UCSD-AML1 (cell line): ENCODE measurements around the gene RNF141.

Experiments
- DNase-seq: peaks from one replicate; lab custom pipeline; 2025; ENCODE audit not compliant: unreplicated experiment; lab: John Stamatoyannopoulos, UW

The RNF141 gene

DNA sequence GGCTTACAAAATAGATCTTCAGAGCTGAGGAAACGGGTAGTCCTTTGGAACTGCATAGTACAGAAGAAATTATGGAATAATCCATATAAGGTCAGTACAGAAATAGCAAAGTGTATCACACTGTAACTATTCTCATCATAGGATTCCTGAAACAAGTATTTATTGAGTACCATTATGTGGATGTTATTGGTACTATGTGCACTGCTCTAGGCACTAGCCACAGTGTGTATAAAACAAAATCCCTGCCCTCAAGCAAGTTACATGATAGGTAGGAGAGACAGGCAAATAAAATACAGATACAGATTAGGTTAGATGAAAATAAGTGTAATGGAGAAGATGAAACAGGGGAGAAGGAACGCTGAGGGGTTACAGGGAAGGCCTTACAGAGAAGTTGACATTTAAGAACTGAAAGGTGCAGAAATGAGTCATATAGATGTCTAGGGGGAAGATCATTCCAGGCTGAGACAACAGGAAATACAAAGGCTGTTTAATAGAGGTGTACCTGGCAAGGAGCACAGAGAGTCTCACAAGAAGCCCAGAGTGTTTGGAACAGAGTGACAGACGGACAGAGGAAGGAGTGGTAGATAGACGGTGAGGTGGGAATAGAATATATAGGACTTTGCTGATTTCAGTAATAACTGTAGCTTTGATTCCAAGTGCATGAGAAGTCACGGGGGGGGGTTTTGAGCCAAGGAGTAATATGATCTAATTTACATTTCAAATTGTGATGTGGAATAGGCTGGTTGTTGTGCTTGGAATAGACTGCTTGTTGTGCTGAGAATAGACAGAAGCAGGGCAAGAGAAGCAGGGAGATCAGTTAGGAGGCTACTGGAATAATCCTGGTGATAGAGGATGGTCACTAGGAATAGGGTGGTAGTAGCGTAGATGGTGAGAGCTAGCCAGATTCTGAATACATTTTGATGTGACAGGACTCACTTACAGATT lies 13.7 kb downstream of the RNF141 start:
- DNase-seq = no peak

DNA sequence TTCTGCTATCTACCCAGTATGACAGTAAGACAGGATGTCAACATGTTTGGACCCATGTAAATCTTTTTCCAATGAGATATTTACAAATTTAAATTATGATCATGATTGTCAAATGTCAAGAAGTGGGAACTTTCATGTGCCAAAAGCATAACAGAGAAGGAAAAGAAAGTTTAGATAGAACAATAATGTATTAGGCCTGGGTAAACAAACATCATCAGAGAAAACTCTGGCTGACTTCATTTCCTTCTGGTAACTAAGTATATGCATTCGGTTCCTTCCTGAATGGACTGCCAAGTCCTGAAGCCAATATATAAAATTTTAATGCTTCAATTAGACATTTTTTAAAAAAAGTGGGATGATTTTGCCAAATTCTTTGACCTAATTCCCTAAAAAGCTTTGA lies 16.5 kb downstream of the RNF141 start:
- no peak for DNase-seq

DNA sequence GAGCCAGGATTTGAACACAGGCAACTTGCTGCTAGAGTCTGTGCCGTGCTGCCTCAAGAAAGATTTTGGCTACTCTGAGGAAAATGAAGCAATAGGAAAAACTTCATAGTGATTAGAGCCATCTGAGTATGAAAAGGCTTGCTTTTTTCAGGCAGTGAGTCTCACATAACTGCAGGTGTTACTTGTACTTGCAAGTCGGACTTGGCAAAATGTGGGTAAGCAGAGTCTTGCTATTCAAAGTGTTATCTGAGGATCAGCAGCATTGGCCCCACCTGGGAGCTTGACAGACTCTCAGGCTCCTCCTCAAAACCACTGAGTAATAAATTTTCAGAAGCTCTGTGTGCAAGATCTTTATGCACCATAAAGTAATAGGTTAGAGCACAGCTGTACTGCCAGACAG lies 18.1 kb downstream of the RNF141 start:
- no peak for DNase-seq

DNA sequence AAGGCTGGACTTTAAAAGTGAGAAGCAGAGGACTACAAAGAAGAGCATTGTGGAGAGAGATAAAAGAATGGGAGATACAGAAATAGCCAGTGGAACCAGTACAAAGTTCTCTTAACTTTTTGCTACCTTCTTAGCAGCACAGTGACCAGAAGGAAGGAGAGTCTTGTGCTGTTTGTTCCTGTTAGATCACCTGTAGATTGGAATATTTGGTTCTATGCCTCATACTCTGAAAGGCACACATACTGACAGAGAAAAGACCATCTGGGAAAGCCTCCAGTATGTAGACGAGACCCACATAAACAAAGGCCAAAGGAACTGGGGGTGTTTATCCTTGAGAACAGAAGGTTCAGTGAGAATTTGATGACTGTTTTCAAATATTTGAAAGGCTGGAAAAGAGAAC lies 18.7 kb downstream of the RNF141 start:
- DNase-seq = no peak

DNA sequence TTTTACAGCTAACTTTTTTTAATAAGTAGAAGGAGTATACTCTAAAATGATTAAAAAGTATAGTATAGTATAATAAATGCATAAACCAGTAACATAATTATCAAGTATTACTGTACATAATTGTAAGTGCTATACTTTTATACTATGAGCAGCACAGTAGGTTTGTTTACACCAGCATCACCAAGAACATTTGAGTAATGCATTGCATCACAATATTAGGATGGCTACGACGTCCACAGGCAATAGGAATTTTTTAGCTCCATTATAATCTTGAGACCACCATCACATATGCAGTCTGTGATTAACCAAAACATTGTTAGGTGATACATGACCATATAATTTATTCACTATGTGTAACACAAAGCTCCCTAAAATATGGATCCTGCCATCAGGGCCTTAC lies 20.4 kb downstream of the RNF141 start:
- DNase-seq = no peak

DNA sequence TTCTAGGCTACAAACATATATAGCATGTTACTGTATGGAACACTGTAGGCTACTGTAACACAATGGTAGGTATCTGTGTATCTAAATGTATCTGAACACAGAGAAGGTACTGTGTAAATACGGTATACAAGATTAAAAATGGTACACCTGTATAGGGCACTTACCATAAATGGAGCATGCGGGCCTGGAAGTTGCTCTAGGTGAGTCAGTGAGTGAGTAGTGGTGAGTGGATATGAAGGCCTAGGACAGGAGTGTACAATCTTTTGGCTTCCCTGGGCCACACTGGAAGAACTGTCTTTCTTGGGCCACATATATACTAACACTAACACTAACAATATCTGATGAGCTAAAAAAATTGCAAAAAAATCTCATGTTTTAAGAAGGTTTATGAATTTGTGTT lies 21.4 kb downstream of the RNF141 start:
- no peak for DNase-seq

DNA sequence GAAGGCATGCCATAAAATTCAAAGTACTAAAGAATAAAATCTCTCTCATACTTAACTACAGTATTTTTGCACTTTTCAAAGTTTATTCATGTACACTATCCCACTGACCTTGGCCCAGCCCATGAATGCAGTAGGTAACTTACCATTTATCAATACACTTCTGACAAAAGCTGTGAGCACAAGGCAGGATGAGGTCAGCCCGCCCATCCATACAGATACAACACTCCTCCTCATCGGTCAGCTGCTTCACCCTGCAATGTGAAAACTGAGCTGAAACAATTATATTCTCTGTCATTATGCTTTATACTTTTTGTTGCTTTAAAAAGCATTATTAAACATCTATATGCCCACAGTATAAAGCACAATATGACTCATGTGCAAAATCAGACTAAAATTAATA lies 22.1 kb downstream of the RNF141 start:
- DNase-seq = no peak

DNA sequence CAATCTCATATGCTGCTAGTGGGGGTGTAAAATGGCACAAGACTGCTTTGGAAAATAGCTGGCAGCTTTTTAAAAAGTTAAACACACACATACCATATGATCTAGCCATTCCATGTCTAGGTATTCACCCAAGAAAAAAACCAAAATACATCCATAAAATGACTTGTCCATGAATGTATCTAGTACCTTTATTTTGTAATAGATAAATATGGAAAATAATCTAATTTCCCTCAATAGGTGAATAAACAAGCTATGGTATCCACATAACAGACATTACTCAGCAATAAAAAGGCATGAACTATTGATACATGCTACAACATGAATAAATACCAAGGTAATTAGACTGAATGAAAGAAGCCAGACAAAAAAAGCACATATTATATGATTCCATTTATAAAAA lies 22.9 kb downstream of the RNF141 start:
- no peak for DNase-seq

DNA sequence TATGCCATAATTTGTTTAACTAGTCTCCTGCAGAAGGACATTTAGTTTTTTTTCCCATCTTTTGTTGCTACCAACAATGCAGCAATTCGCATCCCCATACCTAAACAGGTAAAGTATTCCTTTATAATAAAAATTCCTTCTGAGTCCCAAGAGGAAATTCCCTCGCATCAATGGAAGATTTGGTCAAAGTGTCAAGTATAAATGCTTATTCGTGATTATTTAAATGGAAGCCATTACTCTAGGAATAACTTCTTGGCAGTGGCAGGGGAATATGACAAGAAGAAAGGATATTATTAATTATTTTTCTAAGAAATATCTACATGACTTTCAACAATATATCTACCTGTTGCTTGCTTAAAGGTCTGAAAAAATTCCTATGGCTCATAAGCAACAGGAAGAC lies 25.6 kb downstream of the RNF141 start:
- no peak for DNase-seq

DNA sequence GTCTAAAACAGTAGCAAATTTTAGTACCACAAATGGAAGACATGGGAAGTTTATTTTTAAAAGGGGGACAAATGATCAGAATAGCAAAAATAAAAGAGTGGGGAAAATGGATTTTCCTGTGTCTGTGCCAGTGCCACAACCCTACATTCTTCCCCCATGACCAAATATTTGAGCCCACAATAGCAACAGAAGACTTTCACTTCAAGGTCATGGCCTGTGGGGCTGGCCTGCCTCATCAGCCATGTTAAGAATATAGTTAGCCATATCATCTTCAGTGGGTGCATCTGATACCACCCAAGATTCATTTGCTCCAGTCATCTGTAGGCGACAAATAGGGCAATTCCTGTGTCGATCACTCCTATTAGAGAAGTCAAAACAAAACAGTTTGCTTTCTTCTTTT lies 26.3 kb downstream of the RNF141 start:
- no peak for DNase-seq

DNA sequence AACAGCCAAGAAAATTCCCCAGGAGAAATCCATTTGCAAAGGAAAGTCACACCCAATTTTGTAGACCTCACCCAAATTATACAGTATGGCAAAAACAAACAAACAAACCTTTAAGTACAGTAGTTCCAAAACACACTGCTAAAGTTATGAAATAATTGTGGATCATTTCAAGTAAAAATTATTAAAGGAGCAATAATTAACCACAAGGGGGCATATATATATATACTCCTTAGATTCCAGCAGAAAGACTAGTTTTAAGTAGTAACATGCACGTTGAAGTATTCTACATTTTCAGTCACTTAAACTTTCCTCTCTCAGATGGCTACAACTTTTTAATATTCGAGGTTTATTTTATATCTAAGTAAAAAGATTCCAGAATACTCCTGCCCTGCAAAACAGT lies 26.8 kb downstream of the RNF141 start:
- DNase-seq = no peak

DNA sequence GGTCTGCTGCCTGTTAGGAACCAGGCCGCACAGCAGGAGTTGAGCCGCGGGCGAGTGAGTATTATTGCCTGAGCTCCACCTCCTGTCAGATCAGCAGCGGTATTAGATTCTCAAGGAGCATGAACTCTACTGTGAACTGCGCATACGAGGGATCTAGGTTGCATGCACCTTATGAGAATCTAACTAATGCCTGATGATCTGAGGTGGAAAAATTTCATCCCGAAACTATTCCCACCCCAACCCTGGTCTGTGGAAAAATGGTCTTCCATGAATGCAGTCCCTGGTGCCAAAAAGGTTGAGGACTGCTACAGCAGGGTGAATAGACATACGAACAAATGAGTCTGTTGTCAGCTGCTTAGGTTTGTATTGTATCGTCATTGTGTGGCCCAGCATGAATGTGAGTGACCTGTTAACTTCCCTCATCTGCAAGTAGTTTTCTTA lies 29.8 kb downstream of the RNF141 start:
- DNase-seq = no peak

DNA sequence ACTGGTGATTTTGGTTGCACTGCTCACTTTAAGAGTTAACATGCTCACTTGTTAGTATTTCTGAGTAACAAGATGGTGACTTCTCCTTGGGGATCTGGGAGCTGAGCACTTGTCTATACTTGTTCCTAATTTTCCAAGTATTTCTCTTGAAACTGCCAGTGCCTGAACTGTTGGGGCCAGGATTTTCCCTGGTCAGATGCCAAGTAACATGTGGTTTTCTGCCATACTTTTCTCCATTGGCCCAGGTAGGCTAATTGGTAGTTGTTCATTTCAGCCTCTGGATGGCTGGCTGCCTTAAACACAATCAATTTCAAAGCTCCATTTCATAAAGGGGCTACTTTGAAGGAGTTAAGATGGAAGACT lies 35.0 kb downstream of the RNF141 start:
- DNase-seq = no peak

DNA sequence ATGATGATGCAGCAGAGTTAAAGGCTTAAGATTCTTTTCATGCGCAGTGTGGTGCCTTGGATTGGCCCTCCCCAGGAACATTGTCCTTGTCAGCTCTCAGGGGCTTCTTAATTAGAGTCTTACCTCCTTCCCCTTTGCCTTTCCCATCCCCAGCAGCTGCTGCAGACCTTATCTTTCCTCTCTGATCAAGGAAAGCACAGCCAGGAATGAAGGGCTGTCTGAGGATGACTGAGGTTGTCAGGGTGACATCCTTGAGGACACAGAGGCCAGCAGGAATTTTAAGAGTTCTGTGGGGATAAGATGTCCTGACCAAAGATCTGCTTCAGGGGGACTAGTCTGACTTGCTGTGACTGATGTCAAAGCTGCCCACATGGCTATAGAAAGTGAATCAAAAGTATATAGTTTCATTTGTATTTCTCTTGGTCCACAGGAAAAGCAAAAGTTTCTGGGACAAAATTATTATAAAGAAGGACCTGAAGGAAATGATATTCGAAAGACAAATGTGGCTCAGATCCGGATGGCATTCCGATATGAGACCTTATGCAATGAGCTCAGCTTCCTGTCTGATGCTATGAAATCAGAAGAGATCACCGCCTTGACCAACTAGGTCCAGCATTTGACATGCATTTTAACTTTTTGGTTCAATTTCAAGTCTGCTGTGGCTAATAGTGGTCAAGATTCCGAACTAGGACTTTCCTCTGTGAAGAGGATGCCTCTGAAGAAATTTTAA lies 35.5 kb downstream of the RNF141 start:
- DNase-seq = no peak

DNA sequence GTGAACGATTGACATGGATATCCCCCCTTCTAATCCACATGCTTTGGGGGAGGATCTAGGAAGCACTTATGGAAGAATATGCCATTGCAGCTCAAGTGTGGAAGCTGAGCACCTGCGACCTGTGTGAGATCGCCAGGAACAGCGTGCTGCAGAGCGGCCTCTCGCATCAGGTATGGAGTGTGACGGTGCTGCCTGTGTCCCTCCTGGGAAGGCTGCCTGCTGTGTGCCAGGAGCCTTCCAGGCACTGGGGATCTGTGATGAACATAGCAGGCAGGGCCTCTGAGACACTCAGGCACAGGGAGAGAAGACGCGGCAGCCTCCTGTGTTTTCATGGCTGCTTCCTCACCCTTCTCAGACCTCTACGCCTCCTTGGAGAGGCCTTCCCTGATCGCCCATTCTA lies 36.5 kb downstream of the RNF141 start:
- no peak for DNase-seq

DNA sequence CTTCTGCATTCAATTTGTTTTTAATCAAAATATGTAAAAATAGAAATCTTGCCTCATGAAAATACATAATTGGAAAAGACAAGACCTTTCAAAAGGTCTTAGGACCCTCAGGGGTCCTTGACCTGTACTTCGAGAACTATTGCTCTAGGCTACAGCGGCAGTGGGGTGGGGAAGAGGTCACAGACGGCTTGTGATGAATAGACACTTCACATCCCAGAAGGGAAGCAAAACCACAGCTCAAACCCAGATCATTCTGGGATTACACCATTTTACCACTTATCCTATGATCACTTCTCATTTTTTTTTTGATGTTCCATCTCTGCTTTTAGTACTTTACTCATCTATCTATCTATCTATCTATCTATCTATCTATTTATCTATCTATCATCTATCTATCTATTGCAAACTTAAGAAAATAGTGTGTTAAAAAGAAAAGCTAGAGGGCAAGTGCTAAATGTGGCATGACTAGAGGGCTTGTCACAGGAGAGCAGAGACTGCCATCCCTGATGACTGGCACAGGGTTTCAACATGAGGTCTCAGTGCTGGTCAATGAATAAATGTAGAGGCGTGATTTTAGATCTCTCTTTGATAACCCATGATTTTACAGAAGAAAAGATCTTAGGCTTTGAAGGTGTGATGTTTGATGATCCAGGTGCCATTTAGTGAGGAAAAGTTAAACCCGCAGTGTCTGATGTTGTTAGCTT lies 37.1 kb downstream of the RNF141 start:
- DNase-seq = no peak

DNA sequence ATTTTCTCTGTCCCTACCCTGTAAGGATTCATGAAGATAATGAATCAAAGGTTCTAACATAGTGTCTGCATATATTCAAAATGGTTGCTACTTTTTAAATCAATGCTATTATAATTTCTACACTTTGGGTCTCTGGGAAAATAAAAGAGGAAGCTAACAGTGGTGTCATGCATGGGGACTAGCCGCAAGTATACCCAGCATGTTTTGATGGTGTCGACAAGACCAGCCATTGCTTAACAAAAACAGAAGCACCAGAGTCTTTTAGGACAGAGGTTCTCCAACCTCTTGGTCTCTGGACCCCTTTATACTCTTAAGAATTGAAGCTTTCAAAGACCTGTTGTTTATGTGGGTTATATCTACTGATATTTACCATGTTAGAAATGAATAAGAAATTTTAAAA lies 37.8 kb downstream of the RNF141 start:
- no peak for DNase-seq

DNA sequence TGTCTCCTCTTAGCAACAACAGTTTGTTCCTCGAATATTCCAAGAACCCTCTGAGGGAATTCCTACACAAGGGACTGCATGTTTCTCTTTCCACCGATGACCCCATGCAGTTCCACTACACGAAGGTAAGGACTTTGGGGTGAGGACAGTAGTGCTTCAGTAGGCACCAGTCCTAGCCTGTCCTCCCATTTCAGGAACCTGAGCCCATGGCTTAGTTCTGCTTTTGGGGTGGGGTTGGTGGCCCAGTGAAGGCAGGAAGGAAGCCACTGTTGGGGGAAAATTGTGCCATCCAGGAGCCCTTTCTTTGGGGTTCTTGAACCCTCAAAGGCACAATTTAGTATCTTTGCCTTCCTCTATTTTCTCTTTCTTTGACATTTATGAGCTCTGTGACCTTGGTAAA lies 38.2 kb downstream of the RNF141 start:
- no peak for DNase-seq

DNA sequence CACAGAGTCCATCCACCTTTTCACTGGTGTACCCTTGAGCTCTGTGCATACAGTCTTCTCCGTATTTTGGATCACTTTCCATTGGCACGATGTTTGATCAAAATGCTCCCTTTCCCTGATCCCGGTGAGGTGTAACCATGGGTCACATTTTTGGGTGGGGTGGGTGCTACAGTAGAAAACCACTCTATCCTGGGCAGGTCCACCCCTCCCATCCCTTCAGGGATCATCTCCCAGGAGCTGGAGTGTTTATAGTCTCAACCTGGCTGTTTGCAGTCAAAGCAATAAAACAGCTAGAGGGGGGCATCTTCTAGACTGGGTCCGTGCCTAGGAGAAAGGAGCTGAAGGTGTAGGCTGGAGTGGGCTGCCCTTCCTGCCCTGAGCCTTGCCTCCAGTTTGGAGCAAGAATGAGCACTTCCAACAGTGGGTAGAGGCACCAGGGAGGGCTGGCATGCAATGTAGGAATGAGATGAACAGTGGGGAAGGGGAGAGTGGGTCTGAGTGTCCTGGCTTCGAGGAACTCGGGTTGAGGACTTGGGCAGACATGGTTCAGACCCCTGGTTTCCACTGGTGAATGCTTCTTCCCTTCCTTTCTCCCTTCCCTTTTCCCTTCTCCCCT lies 38.8 kb downstream of the RNF141 start:
- DNase-seq = no peak

DNA sequence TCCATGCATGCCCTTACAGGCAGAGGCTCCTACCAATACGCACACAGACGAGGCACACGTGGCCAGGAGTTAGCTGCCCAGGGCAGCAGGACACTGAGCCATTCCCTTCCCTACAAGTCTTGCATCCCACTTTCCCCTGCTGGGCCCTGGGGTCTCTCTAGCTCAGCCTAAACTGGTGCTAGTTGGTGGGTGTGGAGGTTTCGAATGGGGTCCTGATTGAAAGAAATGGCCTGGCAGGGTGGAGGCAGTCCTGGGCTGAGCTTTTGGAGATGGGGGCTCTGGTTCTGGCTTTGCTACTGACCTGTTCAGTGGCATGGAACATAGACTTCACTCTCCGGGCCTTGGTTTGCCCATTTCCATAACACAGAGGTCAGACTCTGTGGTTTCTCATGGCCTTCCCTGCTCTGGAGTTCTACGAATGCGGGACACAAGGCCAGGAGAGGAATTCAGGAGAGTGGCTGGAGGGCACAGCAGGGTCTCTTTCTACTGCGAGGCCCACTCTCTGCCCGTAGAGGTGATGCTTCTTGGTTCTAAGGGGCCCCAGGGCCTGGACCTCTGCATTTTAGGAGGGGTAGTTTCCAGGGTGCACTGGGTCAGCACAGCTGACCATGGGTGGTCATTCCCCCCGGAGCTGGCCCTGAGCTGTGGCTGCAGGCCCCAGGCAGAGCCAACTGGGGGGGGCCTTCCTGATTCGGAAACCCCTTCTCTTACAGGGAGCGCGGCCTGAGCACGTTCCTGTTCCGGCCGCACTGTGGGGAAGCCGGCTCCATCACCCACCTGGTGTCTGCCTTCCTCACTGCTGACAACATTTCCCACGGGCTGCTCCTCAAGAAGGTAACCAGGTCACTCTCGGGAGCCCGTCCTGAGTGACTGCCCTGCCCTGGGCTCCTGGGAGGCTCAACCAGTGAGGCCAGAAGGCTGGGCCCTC lies 40.0 kb downstream of the RNF141 start:
- DNase-seq = no peak
